ENCODE measurements around the gene PRDM16. TPM values are rescaled to one million over a fixed set of nuclear protein-coding genes. Genes with fewer than 3 reads are reported as not detected.

PRDM16 gene
- polyA plus RNA-seq, 1 donor (not counting 4 experiments of a cell fraction or from before 2014, with no cell fraction given), result 0.05 TPM

- no peak overlapping the region for H3K9ac ChIP-seq (ENCODE audit: control insufficient read depth, extremely low read depth, insufficient read depth, low read length)
- H3K4me1 ChIP-seq (ENCODE audit: control insufficient read depth, extremely low read depth, insufficient read depth, low read length), result no peaks in the 10 kb centered on the region
- H2AFZ ChIP-seq (ENCODE audit: control insufficient read depth, low read length), result no peak overlapping the region
- no peaks in the 10 kb centered on the region for H3K27me3 ChIP-seq (ENCODE audit: control insufficient read depth, extremely low read depth, insufficient read depth, low read length)
- H3K9me3 ChIP-seq (ENCODE audit: control insufficient read depth, low read depth, low read length), result no peaks in the 10 kb centered on the region
- DNase-seq (ENCODE audit: low read depth, low spot score), result no peak
- no peak overlapping the region for H3K27ac ChIP-seq (ENCODE audit: control insufficient read depth, insufficient read depth, low read length)
- FAIRE-seq, result no peak
- no peaks in the 10 kb centered on the region for H3K79me2 ChIP-seq (ENCODE audit: control insufficient read depth, insufficient read depth, low read length)
- TF ChIP-seq CTCF (optimal IDR thresholded peaks at IDR 0.05 in 1 of 3, IDR thresholded peaks at IDR 0.05 in 1 of 3, conservative IDR thresholded peaks at IDR 0.05 in 1 of 3; ENCODE audit: extremely low read depth in 1 of 3, insufficient read depth in 2 of 3, low read length in 3 of 3), result no peak
- no peak for TF ChIP-seq EZH2 (IDR thresholded peaks at IDR 0.05; ENCODE audit: low read length)
- H3K4me2 ChIP-seq (ENCODE audit: control insufficient read depth, extremely low read depth, insufficient read depth, low read depth, low read length), result no peak overlapping the region
- H4K20me1 ChIP-seq (ENCODE audit: control insufficient read depth, extremely low read depth, insufficient read depth, low read length), result no peaks in the 10 kb centered on the region
- no peak overlapping the region for H3K4me3 ChIP-seq (ENCODE audit: control insufficient read depth in 2 of 3, extremely low read depth in 1 of 3, insufficient read depth in 2 of 3, low read depth in 1 of 3, low read length in 3 of 3)
- H3K9me1 ChIP-seq (ENCODE audit: control insufficient read depth, extremely low read depth, insufficient read depth, low read length), result no peaks in the 10 kb centered on the region
- no peaks in the 10 kb centered on the region for H3K36me3 ChIP-seq (ENCODE audit: control insufficient read depth in 2 of 2, extremely low read depth in 1 of 2, insufficient read depth in 2 of 2, low read length in 2 of 2)
- dilution Hi-C loops (cut with MboI; ENCODE audit: extremely low pct_ligation_motif_present, low sequenced_read_pairs), result no loop called here
Observed at GRCh38 chr1:3102641-3103040, 33.6 kb downstream of the PRDM16 start.

GRCh38 chr1:3103967-3104677, 35.1 kb downstream of the PRDM16 start:
- no peaks in the 10 kb centered on the region for H3K4me1 ChIP-seq (ENCODE audit: control insufficient read depth, extremely low read depth, insufficient read depth, low read length)
- dilution Hi-C loops (cut with MboI; ENCODE audit: extremely low pct_ligation_motif_present, low sequenced_read_pairs), result no loop called here
- H3K79me2 ChIP-seq (ENCODE audit: control insufficient read depth, insufficient read depth, low read length), result no peaks in the 10 kb centered on the region
- no peaks in the 10 kb centered on the region for H3K9me1 ChIP-seq (ENCODE audit: control insufficient read depth, extremely low read depth, insufficient read depth, low read length)
- H3K27me3 ChIP-seq (ENCODE audit: control insufficient read depth, extremely low read depth, insufficient read depth, low read length), result no peaks in the 10 kb centered on the region
- DNase-seq (ENCODE audit: low read depth, low spot score) (no peak), FAIRE-seq (no peak)
- no peak overlapping the region for H2AFZ ChIP-seq (ENCODE audit: control insufficient read depth, low read length)
- H3K36me3 ChIP-seq (ENCODE audit: control insufficient read depth in 2 of 2, extremely low read depth in 1 of 2, insufficient read depth in 2 of 2, low read length in 2 of 2), result no peaks in the 10 kb centered on the region
- no peak overlapping the region for H3K4me2 ChIP-seq (ENCODE audit: control insufficient read depth, extremely low read depth, insufficient read depth, low read depth, low read length)
- TF ChIP-seq EZH2 (IDR thresholded peaks at IDR 0.05; ENCODE audit: low read length), result no peak
- TF ChIP-seq CTCF (optimal IDR thresholded peaks at IDR 0.05 in 1 of 3, IDR thresholded peaks at IDR 0.05 in 1 of 3, conservative IDR thresholded peaks at IDR 0.05 in 1 of 3; ENCODE audit: extremely low read depth in 1 of 3, insufficient read depth in 2 of 3, low read length in 3 of 3), result no peak
- H3K9me3 ChIP-seq (ENCODE audit: control insufficient read depth, low read depth, low read length), result no peaks in the 10 kb centered on the region
- no peak overlapping the region for H3K4me3 ChIP-seq (ENCODE audit: control insufficient read depth in 2 of 3, extremely low read depth in 1 of 3, insufficient read depth in 2 of 3, low read depth in 1 of 3, low read length in 3 of 3)
- no peaks in the 10 kb centered on the region for H4K20me1 ChIP-seq (ENCODE audit: control insufficient read depth, extremely low read depth, insufficient read depth, low read length)
- no peak overlapping the region for H3K27ac ChIP-seq (ENCODE audit: control insufficient read depth, insufficient read depth, low read length)
- H3K9ac ChIP-seq (ENCODE audit: control insufficient read depth, extremely low read depth, insufficient read depth, low read length), result no peak overlapping the region
